ENCODE measurements around the gene ASCC1. TPM values are rescaled to one million over a fixed set of nuclear protein-coding genes. Genes with fewer than 3 reads are reported as not detected.
A peak's percentile ranks its signal among the peaks of the same experiment; 100 is the strongest.
"Not testable (repeated sequence)": the region's sequence is repeated elsewhere in the genome, so short reads cannot be mapped to it uniquely, and the experiment has no call there.

ASCC1 gene
- total RNA-seq, 3 donors from 2014 or later (not counting 1 experiment from before 2014, with no cell fraction given) = 26.0 to 35.2 (median 29.3) TPM

DNA sequence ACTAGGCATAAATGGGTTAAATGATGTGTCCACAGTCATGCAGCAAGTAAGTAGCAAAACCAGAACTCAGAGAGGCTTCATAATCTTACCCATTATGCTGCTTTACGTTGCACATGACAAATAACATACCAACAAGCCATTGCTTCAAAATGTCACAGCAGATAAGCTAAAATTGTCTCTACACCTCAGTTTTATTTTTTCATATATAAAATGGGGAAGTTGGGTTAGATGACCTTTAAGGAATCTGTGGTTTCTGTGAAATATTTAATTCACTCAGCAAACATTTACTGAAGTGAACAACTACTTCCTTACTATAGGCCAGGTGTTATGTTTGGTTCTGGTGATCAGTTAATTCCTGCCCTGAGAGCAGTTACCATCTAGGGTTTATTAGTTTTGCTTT lies 2.2 kb upstream of the ASCC1 start:
- Histone ChIP-seq H3K36me3 (ENCODE audit: control insufficient read depth, insufficient read depth, low read length) (peaks cover 9% of the 10 kb centered on the region), H3K4me3 (ENCODE audit: low read length) (no peak overlapping the region), H3K27me3 (ENCODE audit: control insufficient read depth, insufficient read depth, low read length) (no peaks in the 10 kb centered on the region), H3K27ac (ENCODE audit: low read length) (peak overlapping the region; percentile 20), H3K9me3 (ENCODE audit: control insufficient read depth, insufficient read depth, low read length) (no peaks in the 10 kb centered on the region), H3K4me1 (ENCODE audit: control insufficient read depth, insufficient read depth, low read length) (peaks cover 33% of the 10 kb centered on the region)
- ATAC-seq = no peak
- DNase-seq = peak in 1 of 2 donors; percentile 22
- peaks cover 20 to 41% of the 10 kb centered on the region in 2 donors for H3K4me1 Mint-ChIP-seq
- no peaks in the 10 kb centered on the region for H3K27me3 Mint-ChIP-seq (ENCODE audit: low read depth in 2 of 2)
- no peaks in the 10 kb centered on the region for H3K36me3 Mint-ChIP-seq
- WGBS (ENCODE audit: insufficient coverage) = 0% methylated on average over 1 of the region's 1 CpG
- intact Hi-C loops (cut with micrococcal nuclease) = loop anchor here (5.0 kb wide), 1 partner anchor 131 kb away; the partner anchor contains the start of gene SPOCK2
- H3K4me3 Mint-ChIP-seq = peak overlapping the region; percentile 62
- no peaks in the 10 kb centered on the region for H3K9me3 Mint-ChIP-seq
- peak overlapping the region; percentile 87 to 88 for H3K27ac Mint-ChIP-seq
- TF ChIP-seq, protein P1, sequence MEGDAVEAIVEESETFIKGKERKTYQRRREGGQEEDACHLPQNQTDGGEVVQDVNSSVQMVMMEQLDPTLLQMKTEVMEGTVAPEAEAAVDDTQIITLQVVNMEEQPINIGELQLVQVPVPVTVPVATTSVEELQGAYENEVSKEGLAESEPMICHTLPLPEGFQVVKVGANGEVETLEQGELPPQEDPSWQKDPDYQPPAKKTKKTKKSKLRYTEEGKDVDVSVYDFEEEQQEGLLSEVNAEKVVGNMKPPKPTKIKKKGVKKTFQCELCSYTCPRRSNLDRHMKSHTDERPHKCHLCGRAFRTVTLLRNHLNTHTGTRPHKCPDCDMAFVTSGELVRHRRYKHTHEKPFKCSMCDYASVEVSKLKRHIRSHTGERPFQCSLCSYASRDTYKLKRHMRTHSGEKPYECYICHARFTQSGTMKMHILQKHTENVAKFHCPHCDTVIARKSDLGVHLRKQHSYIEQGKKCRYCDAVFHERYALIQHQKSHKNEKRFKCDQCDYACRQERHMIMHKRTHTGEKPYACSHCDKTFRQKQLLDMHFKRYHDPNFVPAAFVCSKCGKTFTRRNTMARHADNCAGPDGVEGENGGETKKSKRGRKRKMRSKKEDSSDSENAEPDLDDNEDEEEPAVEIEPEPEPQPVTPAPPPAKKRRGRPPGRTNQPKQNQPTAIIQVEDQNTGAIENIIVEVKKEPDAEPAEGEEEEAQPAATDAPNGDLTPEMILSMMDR (IDR thresholded peaks at IDR 0.05) = no peak

GRCh38 chr10:72211832-72212231 lies 4.2 kb downstream of the ASCC1 start:
- DNase-seq; intact Hi-C loops (cut with micrococcal nuclease); H3K4me3 ChIP-seq (ENCODE audit: low read length); H3K27ac ChIP-seq (ENCODE audit: low read length); H3K27ac Mint-ChIP-seq; H3K9me3 Mint-ChIP-seq; H3K27me3 Mint-ChIP-seq (ENCODE audit: low read depth in 2 of 2); H3K36me3 Mint-ChIP-seq; ATAC-seq; H3K4me3 Mint-ChIP-seq; H3K27me3 ChIP-seq (ENCODE audit: control insufficient read depth, insufficient read depth, low read length); H3K9me3 ChIP-seq (ENCODE audit: control insufficient read depth, insufficient read depth, low read length): not testable (repeated sequence)
- Histone ChIP-seq H3K4me1 (ENCODE audit: control insufficient read depth, insufficient read depth, low read length) (peaks cover 13% of the 10 kb centered on the region), H3K36me3 (ENCODE audit: control insufficient read depth, insufficient read depth, low read length) (peaks cover 25% of the 10 kb centered on the region)
- H3K4me1 Mint-ChIP-seq = peaks cover 10 to 25% of the 10 kb centered on the region in 2 donors
- WGBS (ENCODE audit: insufficient coverage) = 94% methylated on average over 2 of the region's 2 CpGs

DNA sequence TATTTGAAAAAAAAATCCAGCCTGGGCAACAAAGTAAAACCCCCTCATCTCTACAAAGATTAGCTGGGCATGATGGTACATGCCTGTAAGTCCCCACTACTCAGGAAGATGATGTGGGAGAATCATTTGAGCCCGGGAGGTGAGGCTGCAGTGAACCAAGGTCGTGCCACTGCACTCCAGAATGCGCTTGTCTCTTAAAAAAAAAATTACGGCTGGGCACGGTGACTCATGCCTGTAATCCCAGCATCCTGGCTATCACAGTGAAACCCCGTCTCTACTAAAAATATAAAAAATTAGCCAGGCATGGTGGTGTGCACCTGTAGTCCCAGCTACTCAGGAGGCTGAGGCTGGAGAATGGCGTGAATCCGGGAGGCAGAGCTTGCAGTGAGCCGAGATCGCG lies 4.7 kb downstream of the ASCC1 start:
- ATAC-seq; H3K27ac Mint-ChIP-seq; H3K27ac ChIP-seq (ENCODE audit: low read length); H3K27me3 ChIP-seq (ENCODE audit: control insufficient read depth, insufficient read depth, low read length); H3K4me3 ChIP-seq (ENCODE audit: low read length); H3K27me3 Mint-ChIP-seq (ENCODE audit: low read depth in 2 of 2); intact Hi-C loops (cut with micrococcal nuclease); H3K36me3 Mint-ChIP-seq; H3K9me3 ChIP-seq (ENCODE audit: control insufficient read depth, insufficient read depth, low read length); H3K4me1 ChIP-seq (ENCODE audit: control insufficient read depth, insufficient read depth, low read length); H3K9me3 Mint-ChIP-seq; DNase-seq; H3K4me3 Mint-ChIP-seq: not testable (repeated sequence)
- 95% methylated on average over 11 of the region's 11 CpGs for WGBS (ENCODE audit: insufficient coverage)
- H3K4me1 Mint-ChIP-seq = peaks cover 10 to 22% of the 10 kb centered on the region in 2 donors
- peaks cover 25% of the 10 kb centered on the region for H3K36me3 ChIP-seq (ENCODE audit: control insufficient read depth, insufficient read depth, low read length)

- not testable (repeated sequence) for ATAC-seq
Observed at GRCh38 chr10:72208526-72208925, 7.5 kb downstream of the ASCC1 start.

DNA sequence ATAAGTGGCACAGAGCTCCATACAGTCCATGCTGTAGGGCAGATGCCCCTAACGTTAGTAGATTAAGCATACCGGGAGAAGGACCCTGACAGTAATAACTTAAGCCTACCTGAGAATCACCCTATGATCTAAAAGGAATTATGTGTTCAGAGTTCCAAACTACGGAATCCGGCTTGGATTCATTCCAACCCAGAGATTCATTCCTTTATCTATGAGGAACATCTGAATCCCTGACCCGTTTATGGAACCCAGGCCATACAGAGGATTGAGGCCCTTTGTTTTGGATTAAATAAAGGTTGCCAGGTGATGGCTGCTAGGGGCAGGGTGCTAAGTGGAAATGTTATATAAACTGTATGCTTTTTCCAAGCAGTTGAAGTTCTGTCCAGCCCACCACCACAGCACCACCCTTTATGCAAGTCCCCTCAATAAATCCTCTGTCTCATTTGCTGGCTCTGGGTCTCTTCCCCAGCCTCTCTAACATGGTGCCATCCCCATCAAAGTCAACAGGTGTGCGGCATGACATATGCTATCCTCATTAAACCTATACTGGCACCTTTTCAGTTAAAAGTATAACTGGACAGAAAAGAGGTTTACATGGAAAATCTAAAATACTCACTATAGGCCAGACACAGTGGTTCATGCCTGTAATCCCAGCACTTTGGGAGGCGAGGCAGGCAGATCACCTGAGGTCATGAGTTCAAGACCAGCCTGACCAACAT lies 9.4 kb downstream of the ASCC1 start:
- WGBS (ENCODE audit: insufficient coverage) = 98% methylated on average over 7 of the region's 7 CpGs
- Mint-ChIP-seq H3K4me3 (no peak overlapping the region), H3K27ac (no peak overlapping the region), H3K9me3 (no peaks in the 10 kb centered on the region), H3K4me1 (peaks cover 0 to 4% of the 10 kb centered on the region in 2 donors), H3K36me3 (peaks cover 6% of the 10 kb centered on the region), H3K27me3 (ENCODE audit: low read depth in 2 of 2) (no peaks in the 10 kb centered on the region)
- Histone ChIP-seq H3K9me3 (ENCODE audit: control insufficient read depth, insufficient read depth, low read length) (no peaks in the 10 kb centered on the region), H3K27ac (ENCODE audit: low read length) (no peak overlapping the region), H3K4me3 (ENCODE audit: low read length) (no peak overlapping the region), H3K4me1 (ENCODE audit: control insufficient read depth, insufficient read depth, low read length) (no peaks in the 10 kb centered on the region), H3K36me3 (ENCODE audit: control insufficient read depth, insufficient read depth, low read length) (peaks cover 43% of the 10 kb centered on the region), H3K27me3 (ENCODE audit: control insufficient read depth, insufficient read depth, low read length) (no peaks in the 10 kb centered on the region)
- intact Hi-C loops (cut with micrococcal nuclease) = no loop called here
- ATAC-seq (no peak), DNase-seq (no peak)
- TF ChIP-seq, protein P1 (IDR thresholded peaks at IDR 0.05) = no peak

More at GRCh38 chr10:72208526-72208925, 7.5 kb downstream of the ASCC1 start:
- H3K9me3 ChIP-seq (ENCODE audit: control insufficient read depth, insufficient read depth, low read length); H3K4me3 Mint-ChIP-seq; H3K4me1 Mint-ChIP-seq; H3K36me3 Mint-ChIP-seq; H3K27me3 Mint-ChIP-seq (ENCODE audit: low read depth in 2 of 2); intact Hi-C loops (cut with micrococcal nuclease); H3K4me3 ChIP-seq (ENCODE audit: low read length); H3K9me3 Mint-ChIP-seq; DNase-seq; H3K27ac Mint-ChIP-seq; H3K27ac ChIP-seq (ENCODE audit: low read length); H3K27me3 ChIP-seq (ENCODE audit: control insufficient read depth, insufficient read depth, low read length); H3K4me1 ChIP-seq (ENCODE audit: control insufficient read depth, insufficient read depth, low read length): not testable (repeated sequence)
- 51% methylated on average over 2 of the region's 2 CpGs for WGBS (ENCODE audit: insufficient coverage)
- peaks cover 32% of the 10 kb centered on the region for H3K36me3 ChIP-seq (ENCODE audit: control insufficient read depth, insufficient read depth, low read length)

Data from natural killer cell (primary cell).